Kidney (tissue), 14 donors: ENCODE data around the gene DNM2. TPM values are rescaled to one million over a fixed set of nuclear protein-coding genes. Genes with fewer than 3 reads are reported as not detected.
A peak's percentile ranks its signal among the peaks of the same experiment; 100 is the strongest.
"Not testable (repeated sequence)": the region's sequence is repeated elsewhere in the genome, so short reads cannot be mapped to it uniquely, and the experiment has no call there.

ENCODE experiments used
- DNase-seq, 5 donors: peaks; one replicate each; pipeline ENCODE4 v3.0.0-alpha.2; 2013 to 2020
- FAIRE-seq: peaks from 2 replicates; lab custom pipeline; 2012; peaks lifted over from hg19 to GRCh38; lab: Jason Lieb, UNC
- H3K27ac ChIP-seq, 2 donors: one replicate each; pipeline ENCODE4 v1.7.0; 2013; ENCODE audit warnings: low read depth in 2 of 2, low read length in 2 of 2, inconsistent platforms in 1 of 2
- H3K27me3 ChIP-seq: one replicate; pipeline ENCODE4 v1.7.1; 2013; ENCODE audit warnings: low read length, inconsistent platforms; ENCODE audit not compliant: control insufficient read depth, insufficient read depth
- H3K36me3 ChIP-seq, 3 donors: one replicate each; pipeline versions ENCODE4 v1.7.0 to v1.7.1; 2013; ENCODE audit warnings: low read length in 3 of 3, control low read depth in 1 of 3, inconsistent platforms in 1 of 3; ENCODE audit not compliant: insufficient read depth in 3 of 3, control insufficient read depth in 2 of 3
- H3K4me1 ChIP-seq, 3 donors: one replicate each; pipeline versions ENCODE4 v1.7.0 to v1.7.1; 2013; ENCODE audit warnings: low read length in 3 of 3, inconsistent platforms in 1 of 3, low read depth in 1 of 3; ENCODE audit not compliant: control insufficient read depth in 2 of 3, insufficient read depth in 2 of 3
- H3K4me3 ChIP-seq, 3 donors: one replicate each; pipeline versions ENCODE4 v1.7.0 to v1.8.1; 2013; ENCODE audit warnings: low read length in 3 of 3, control low read depth in 1 of 3, inconsistent platforms in 1 of 3
- H3K9ac ChIP-seq, 3 donors: one replicate each; pipeline versions ENCODE4 v1.7.0 to v1.7.1; 2013; ENCODE audit warnings: low read length in 3 of 3, control low read depth in 1 of 3, inconsistent platforms in 1 of 3
- H3K9me3 ChIP-seq, 3 donors: one replicate each; pipeline versions ENCODE4 v1.7.0 to v1.7.1; 2013; ENCODE audit warnings: low read length in 3 of 3, control low read depth in 1 of 3, inconsistent platforms in 1 of 3; ENCODE audit not compliant: control insufficient read depth in 2 of 3, insufficient read depth in 1 of 3
- CTCF ChIP-seq: IDR thresholded peaks from 3 replicates; pipeline ENCODE4 v1.5.1; 2012; ENCODE audit warnings: mild to moderate bottlenecking, moderate library complexity, borderline replicate concordance; ENCODE audit not compliant: insufficient read depth; ENCODE audit errors: extremely low read depth
- intact Hi-C: fragments of 100-400 bp; cut with DNase I; formaldehyde crosslinking; loops from one replicate; pipeline ENCODE4 v1.11.1; 2022
- polyA plus RNA-seq: library from polyadenylated mRNA; stranded (reverse); fragments of 350-450 nt; fragmentation: Illumina TruSeq; extraction: RNeasy Lipid Tissue Mini Kit (QIAGEN cat#74804); gene quantifications from one replicate; pipeline ENCODE4 v1.2.3, GENCODE V29; 2014; ENCODE audit warnings: low read depth, low replicate concordance; ENCODE audit not compliant: insufficient read depth
- total RNA-seq: library from RNA; stranded (reverse); fragmentation: NEBNext Ultra II Directional; extraction: Animal tissue kit (Norgen Biotek cat#: 25700); gene quantifications from one replicate; pipeline ENCODE4 v1.2.1, GENCODE V29; 2021
- donor health status: control.
- donor health status: control.
- donor health status: control.
- donor health status: control.
- donor health status: control.
- donor health status: DM: yes; HTN: yes; CAD: no.
- donor health status: Normal renal cell carcinoma (clear cell type).

DNM2 gene
- total and polyA plus RNA-seq, 2 donors from 2014 or later: 79.0 to 226 TPM

GRCh38 chr19:10744801-10745293 lies 27.0 kb downstream of the DNM2 start:
- H3K27ac ChIP-seq: peak overlapping the region; percentile 73 to 95
- H3K9me3 ChIP-seq: no peaks in the 10 kb centered on the region
- H3K27me3 ChIP-seq: no peaks in the 10 kb centered on the region
- FAIRE-seq (no peak), DNase-seq (no peak)
- peak overlapping the region in 1 of 3 donors; percentile 23 for H3K4me3 ChIP-seq
- no peak for TF ChIP-seq CTCF
- H3K4me1 ChIP-seq: peaks cover 0 to 56% (median 55%) of the 10 kb centered on the region in 3 donors
- peak overlapping the region in 1 of 3 donors; percentile 60 for H3K9ac ChIP-seq
- H3K36me3 ChIP-seq: no peaks in the 10 kb centered on the region
- intact Hi-C loops: no loop called here

- intact Hi-C loops, FAIRE-seq, H3K27me3 ChIP-seq, H3K4me3 ChIP-seq, H3K27ac ChIP-seq, H3K9ac ChIP-seq, H3K36me3 ChIP-seq, H3K9me3 ChIP-seq, DNase-seq: not testable (repeated sequence)
- peaks cover 0 to 67% (median 67%) of the 10 kb centered on the region in 3 donors for H3K4me1 ChIP-seq
Measured at GRCh38 chr19:10746437-10746836, 28.6 kb downstream of the DNM2 start.

GRCh38 chr19:10747271-10747670 lies 29.4 kb downstream of the DNM2 start:
- Histone ChIP-seq H3K36me3 (no peaks in the 10 kb centered on the region), H3K4me3 (no peak overlapping the region), H3K27ac (peak overlapping the region; percentile 92 to 94), H3K9me3 (no peaks in the 10 kb centered on the region), H3K27me3 (no peaks in the 10 kb centered on the region), H3K4me1 (peaks cover 0 to 71% (median 71%) of the 10 kb centered on the region in 3 donors), H3K9ac (peak overlapping the region in 1 of 3 donors; percentile 51)
- intact Hi-C loops: no loop called here
- DNase-seq (no peak), FAIRE-seq (no peak)
- no peak for TF ChIP-seq CTCF

- Histone ChIP-seq H3K36me3 (no peaks in the 10 kb centered on the region), H3K27ac (peak overlapping the region; percentile 92 to 94), H3K9ac (peak overlapping the region in 1 of 3 donors; percentile 51), H3K27me3 (no peaks in the 10 kb centered on the region), H3K4me3 (no peak overlapping the region), H3K9me3 (no peaks in the 10 kb centered on the region), H3K4me1 (peaks cover 0 to 71% (median 71%) of the 10 kb centered on the region in 3 donors)
- no peak for TF ChIP-seq CTCF
- FAIRE-seq: no peak
- intact Hi-C loops: no loop called here
- DNase-seq: no peak
Measured at GRCh38 chr19:10747674-10748073, 29.8 kb downstream of the DNM2 start.
